ENCODE data around the gene PDZK1IP1.

The PDZK1IP1 gene

DNA sequence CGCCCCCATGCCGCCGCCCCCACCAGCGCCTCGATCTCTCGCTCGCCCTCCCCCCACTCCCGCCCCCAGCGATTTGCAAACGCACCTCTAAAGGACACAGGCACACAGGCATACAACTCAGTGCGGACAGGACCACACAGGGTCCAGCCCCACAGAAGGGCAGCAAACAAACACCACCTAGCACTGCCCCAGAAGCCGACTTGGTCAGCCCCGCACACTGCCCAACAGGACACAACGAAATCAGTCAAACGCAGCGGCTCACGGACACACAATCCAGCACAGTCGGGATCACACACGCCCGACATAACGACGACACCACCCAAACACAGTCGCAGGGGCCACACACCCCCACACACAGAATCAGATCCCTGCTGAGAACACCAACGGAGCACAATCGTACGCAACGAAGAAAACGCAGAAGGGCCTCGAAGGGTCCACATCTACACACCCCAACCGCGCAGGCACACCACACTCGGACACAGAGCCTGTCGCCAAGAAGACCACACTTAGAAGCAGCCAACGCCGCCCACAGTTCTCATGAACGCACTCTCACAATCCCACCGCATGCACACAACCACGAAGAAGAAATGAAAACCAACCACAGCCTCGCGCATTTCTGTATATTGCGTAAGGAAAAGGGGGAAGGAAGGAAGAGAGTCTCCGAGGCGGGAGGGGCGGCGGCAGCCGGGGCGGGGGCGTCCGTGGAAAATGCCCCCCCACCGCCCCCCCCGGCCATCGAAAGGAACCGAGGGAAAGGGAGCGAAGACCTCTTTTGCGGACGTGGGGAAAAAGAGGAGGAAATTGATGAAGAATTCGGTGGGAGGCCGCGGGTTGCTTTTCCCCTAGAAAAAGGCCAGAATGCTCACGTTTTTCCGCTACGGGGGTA is 41.7 kb upstream of the PDZK1IP1 start:
- Histone ChIP-seq H3K27me3 (ENCODE audit: insufficient read depth, poor library complexity, severe bottlenecking) (peaks cover 79% of the 10 kb centered on the region), H3K4me3 (replicated peaks; ENCODE audit: insufficient read depth, low read length) (peak overlapping the region; percentile 30), H3K27ac (replicated peaks) (no peak overlapping the region)
- TF ChIP-seq, protein P1, sequence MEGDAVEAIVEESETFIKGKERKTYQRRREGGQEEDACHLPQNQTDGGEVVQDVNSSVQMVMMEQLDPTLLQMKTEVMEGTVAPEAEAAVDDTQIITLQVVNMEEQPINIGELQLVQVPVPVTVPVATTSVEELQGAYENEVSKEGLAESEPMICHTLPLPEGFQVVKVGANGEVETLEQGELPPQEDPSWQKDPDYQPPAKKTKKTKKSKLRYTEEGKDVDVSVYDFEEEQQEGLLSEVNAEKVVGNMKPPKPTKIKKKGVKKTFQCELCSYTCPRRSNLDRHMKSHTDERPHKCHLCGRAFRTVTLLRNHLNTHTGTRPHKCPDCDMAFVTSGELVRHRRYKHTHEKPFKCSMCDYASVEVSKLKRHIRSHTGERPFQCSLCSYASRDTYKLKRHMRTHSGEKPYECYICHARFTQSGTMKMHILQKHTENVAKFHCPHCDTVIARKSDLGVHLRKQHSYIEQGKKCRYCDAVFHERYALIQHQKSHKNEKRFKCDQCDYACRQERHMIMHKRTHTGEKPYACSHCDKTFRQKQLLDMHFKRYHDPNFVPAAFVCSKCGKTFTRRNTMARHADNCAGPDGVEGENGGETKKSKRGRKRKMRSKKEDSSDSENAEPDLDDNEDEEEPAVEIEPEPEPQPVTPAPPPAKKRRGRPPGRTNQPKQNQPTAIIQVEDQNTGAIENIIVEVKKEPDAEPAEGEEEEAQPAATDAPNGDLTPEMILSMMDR (IDR thresholded peaks at IDR 0.05; ENCODE audit: insufficient read depth, low read length): no peak
- TF ChIP-seq GABPA (IDR thresholded peaks at IDR 0.05; ENCODE audit: low read depth): no peak
- TF ChIP-seq POLR2AphosphoS5 (IDR thresholded peaks at IDR 0.05; ENCODE audit: low read depth): no peak
- TF ChIP-seq, protein P2, sequence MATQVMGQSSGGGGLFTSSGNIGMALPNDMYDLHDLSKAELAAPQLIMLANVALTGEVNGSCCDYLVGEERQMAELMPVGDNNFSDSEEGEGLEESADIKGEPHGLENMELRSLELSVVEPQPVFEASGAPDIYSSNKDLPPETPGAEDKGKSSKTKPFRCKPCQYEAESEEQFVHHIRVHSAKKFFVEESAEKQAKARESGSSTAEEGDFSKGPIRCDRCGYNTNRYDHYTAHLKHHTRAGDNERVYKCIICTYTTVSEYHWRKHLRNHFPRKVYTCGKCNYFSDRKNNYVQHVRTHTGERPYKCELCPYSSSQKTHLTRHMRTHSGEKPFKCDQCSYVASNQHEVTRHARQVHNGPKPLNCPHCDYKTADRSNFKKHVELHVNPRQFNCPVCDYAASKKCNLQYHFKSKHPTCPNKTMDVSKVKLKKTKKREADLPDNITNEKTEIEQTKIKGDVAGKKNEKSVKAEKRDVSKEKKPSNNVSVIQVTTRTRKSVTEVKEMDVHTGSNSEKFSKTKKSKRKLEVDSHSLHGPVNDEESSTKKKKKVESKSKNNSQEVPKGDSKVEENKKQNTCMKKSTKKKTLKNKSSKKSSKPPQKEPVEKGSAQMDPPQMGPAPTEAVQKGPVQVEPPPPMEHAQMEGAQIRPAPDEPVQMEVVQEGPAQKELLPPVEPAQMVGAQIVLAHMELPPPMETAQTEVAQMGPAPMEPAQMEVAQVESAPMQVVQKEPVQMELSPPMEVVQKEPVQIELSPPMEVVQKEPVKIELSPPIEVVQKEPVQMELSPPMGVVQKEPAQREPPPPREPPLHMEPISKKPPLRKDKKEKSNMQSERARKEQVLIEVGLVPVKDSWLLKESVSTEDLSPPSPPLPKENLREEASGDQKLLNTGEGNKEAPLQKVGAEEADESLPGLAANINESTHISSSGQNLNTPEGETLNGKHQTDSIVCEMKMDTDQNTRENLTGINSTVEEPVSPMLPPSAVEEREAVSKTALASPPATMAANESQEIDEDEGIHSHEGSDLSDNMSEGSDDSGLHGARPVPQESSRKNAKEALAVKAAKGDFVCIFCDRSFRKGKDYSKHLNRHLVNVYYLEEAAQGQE (IDR thresholded peaks at IDR 0.05; ENCODE audit: insufficient replicate concordance, low read depth): no peak
- TF ChIP-seq SPI1 (IDR thresholded peaks at IDR 0.05; ENCODE audit: borderline replicate concordance, low read depth): no peak
- DNase-seq (ENCODE audit: low read depth in 1 of 2, low spot score in 1 of 2): peak; percentile 41 to 72

DNA sequence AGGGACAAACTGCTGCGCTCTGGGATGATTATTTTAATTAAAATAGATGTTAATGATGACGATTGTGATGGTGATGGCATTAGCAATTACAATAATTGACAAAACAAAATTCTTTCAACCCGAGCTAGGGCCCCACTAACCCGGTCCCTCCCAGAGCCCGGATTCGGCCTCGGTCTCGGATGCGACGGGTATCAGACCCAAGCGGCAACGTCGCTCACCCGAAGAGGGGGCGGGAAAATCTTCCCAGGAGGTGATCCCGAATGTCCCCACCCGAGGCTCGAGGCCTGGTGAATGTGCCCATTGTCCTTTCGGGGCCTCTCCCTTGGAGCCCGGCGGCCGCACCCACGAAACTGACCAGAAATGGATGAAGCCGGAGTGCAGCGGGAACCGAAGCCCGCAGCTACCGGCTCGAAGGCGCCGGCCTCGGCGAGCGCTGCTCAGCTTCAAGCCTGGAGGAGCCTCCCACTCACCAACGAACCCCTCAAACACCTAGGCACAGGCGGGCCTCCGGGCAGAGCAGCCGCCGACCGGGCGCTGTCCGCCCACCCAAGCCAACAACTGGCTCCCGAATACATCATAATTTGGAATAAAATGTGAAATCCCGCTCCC is 41.0 kb upstream of the PDZK1IP1 start:
- TF ChIP-seq GABPA (IDR thresholded peaks at IDR 0.05; ENCODE audit: low read depth) (no peak), SPI1 (IDR thresholded peaks at IDR 0.05; ENCODE audit: borderline replicate concordance, low read depth) (no peak), POLR2AphosphoS5 (IDR thresholded peaks at IDR 0.05; ENCODE audit: low read depth) (no peak)
- TF ChIP-seq, protein P2 (IDR thresholded peaks at IDR 0.05; ENCODE audit: insufficient replicate concordance, low read depth): no peak
- TF ChIP-seq, protein P1 (IDR thresholded peaks at IDR 0.05; ENCODE audit: insufficient read depth, low read length): no peak
- Histone ChIP-seq H3K4me3 (replicated peaks; ENCODE audit: insufficient read depth, low read length) (no peak overlapping the region), H3K27ac (replicated peaks) (no peak overlapping the region), H3K27me3 (ENCODE audit: insufficient read depth, poor library complexity, severe bottlenecking) (peaks cover 86% of the 10 kb centered on the region)
- no peak for DNase-seq (ENCODE audit: low read depth in 1 of 2, low spot score in 1 of 2)

DNA sequence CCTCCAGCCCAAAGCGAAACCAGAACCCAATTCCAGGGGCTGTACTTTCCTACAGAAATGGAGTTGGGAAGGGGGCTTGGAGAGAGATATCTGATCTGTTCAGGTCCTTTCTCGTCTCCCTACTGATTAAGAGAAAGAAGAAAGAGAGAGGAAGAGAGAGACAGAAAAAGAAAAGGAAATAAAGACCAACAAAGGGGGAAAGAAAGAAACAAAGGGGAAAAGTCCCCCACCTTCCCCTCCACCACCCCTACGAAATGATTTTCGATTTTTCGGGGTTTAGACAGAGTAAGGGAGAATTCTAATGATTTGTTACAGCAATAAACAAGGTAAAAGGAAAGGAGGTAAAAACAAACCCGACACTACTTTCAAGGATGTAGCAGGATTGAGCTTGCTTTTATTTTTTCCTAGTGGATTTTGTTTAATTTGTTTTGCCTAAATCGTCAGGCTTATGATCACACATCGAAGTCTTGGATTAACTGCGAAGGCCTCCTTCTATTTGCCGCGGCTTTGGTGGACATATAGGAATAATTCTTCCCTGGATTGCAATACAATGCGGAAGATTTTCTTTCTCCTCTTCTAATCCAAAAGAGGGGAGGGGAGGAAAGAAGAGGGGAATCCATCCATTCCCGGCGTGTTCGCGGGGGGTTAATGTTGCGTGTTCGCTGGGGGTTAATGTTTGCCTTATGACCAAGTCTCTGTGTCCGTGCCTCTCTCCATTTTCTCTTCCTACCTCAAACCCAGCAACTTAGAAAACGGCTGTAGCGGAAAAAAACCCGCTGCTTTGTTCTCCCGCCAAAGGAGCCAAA is 40.3 kb upstream of the PDZK1IP1 start:
- Histone ChIP-seq H3K4me3 (replicated peaks; ENCODE audit: insufficient read depth, low read length) (no peak overlapping the region), H3K27me3 (ENCODE audit: insufficient read depth, poor library complexity, severe bottlenecking) (peaks cover 84% of the 10 kb centered on the region), H3K27ac (replicated peaks) (no peak overlapping the region)
- no peak for DNase-seq (ENCODE audit: low read depth in 1 of 2, low spot score in 1 of 2)
- TF ChIP-seq GABPA (IDR thresholded peaks at IDR 0.05; ENCODE audit: low read depth): no peak
- no peak for TF ChIP-seq POLR2AphosphoS5 (IDR thresholded peaks at IDR 0.05; ENCODE audit: low read depth)
- TF ChIP-seq, protein P1 (IDR thresholded peaks at IDR 0.05; ENCODE audit: insufficient read depth, low read length): no peak
- TF ChIP-seq SPI1 (IDR thresholded peaks at IDR 0.05; ENCODE audit: borderline replicate concordance, low read depth): no peak
- TF ChIP-seq, protein P2 (IDR thresholded peaks at IDR 0.05; ENCODE audit: insufficient replicate concordance, low read depth): no peak
